HepG2 (cell line): ENCODE results near the gene HOXD4. TPM values are rescaled to one million over a fixed set of nuclear protein-coding genes. Genes with fewer than 3 reads are reported as not detected.

ENCODE experiments used
- ATAC-seq: fragments of 200-7000 bp; cut with Tn5 transposase; 3 replicates; pipeline ENCODE4 v1.9.1; 2020; ENCODE audit warnings: mild to moderate bottlenecking, moderate library complexity
- BruUV-seq: library from RNA; stranded (reverse); fragments of 400-500 nt; replicated peaks from 2 replicates; lab custom pipeline; 2021; lab: Mats Ljungman, UMichigan
- CTCF ChIA-PET: fragments of 300-600 bp; formaldehyde crosslinking; extraction: SDS; loops from one replicate; lab custom pipeline; 2021; ENCODE audit warnings: low total read pairs, inconsistent platforms, low intra/inter-chr PET ratio; lab: Yijun Ruan, JAX
- POLR2A ChIA-PET: fragments of 350-600 bp; sonication (Branson Sonifier 250); formaldehyde crosslinking; loops from one replicate; lab custom pipeline; 2020; ENCODE audit warnings: antibody characterized with exemption, inconsistent platforms; lab: Yijun Ruan, JAX
- DNase-seq: peaks from one replicate; pipeline ENCODE4 v3.0.0-alpha.2; 2015; ENCODE audit warnings: low spot score
- FAIRE-seq: peaks from 3 replicates; lab custom pipeline; 2011; peaks lifted over from hg19 to GRCh38; lab: Jason Lieb, UNC
- H2AFZ ChIP-seq: one replicate; pipeline ENCODE4 v1.6.1; 2011; ENCODE audit warnings: low read length, inconsistent platforms
- H3K27ac ChIP-seq: fragments of 300-600 bp; 3 replicates; pipeline ENCODE4 v1.8.0; 2011; ENCODE audit warnings: mixed run types, mild to moderate bottlenecking, mixed read lengths, low read length, inconsistent platforms; ENCODE audit not compliant: insufficient read depth; ENCODE audit errors: extremely low read length
- H3K27me3 ChIP-seq, 2 experiments: fragments of 200-600 bp in 1 of 2; 2 replicates in 1 of 2; 3 replicates in 1 of 2; pipeline versions ENCODE4 v1.6.0 to v1.8.0; 2011; ENCODE audit warnings: low read length in 2 of 2, mild to moderate bottlenecking in 2 of 2, moderate library complexity in 2 of 2, inconsistent platforms in 1 of 2; ENCODE audit not compliant: insufficient read depth in 2 of 2, control insufficient read depth in 1 of 2
- H3K36me3 ChIP-seq, 2 experiments: fragments of 200-600 bp in 1 of 2; replicated peaks in 1 of 2; 2 replicates in 1 of 2; 3 replicates in 1 of 2; pipeline versions ENCODE4 v1.5.1 to v1.8.0; 2011; ENCODE audit warnings: low read length in 2 of 2, inconsistent platforms in 1 of 2; ENCODE audit not compliant: insufficient read depth in 2 of 2, control insufficient read depth in 1 of 2
- H3K4me1 ChIP-seq: 2 replicates; pipeline ENCODE4 v1.5.1; 2012; ENCODE audit warnings: low read length, inconsistent platforms; ENCODE audit not compliant: insufficient read depth
- H3K4me2 ChIP-seq: 2 replicates; pipeline ENCODE4 v1.6.0; 2011; ENCODE audit warnings: low read depth, low read length, inconsistent platforms
- H3K4me3 ChIP-seq, 3 experiments: fragments of 200-600 bp in 1 of 3; sonication (generic), shearing (Covaris generic) in 1 of 3; replicated peaks in 1 of 3; 2 replicates each; pipeline ENCODE4 v1.5.1; 2011 to 2016; ENCODE audit warnings: low read length in 3 of 3, inconsistent platforms in 2 of 3, low read depth in 2 of 3, mild to moderate bottlenecking in 2 of 3, control low read depth in 1 of 3, mixed read lengths in 1 of 3; ENCODE audit not compliant: insufficient read depth in 1 of 3
- H3K79me2 ChIP-seq: one replicate; pipeline ENCODE4 v1.6.1; 2011; ENCODE audit warnings: low read length, inconsistent platforms; ENCODE audit not compliant: insufficient read depth
- H3K9ac ChIP-seq: 2 replicates; pipeline ENCODE4 v1.6.0; 2011; ENCODE audit warnings: mild to moderate bottlenecking, low read depth, low read length, inconsistent platforms; ENCODE audit not compliant: insufficient read depth
- H3K9me3 ChIP-seq: 2 replicates; pipeline ENCODE4 v1.5.1; 2012; ENCODE audit warnings: mild to moderate bottlenecking, low read length
- H4K20me1 ChIP-seq: 2 replicates; pipeline ENCODE4 v1.6.0; 2011; ENCODE audit warnings: inconsistent platforms, mild to moderate bottlenecking, low read length, moderate library complexity; ENCODE audit not compliant: insufficient read depth
- GLI4 ChIP-seq: sonication (generic); formaldehyde crosslinking; IDR thresholded peaks from 2 replicates; pipeline ENCODE4 v1.5.1; 2020; ENCODE audit warnings: missing genetic modification reagents, mild to moderate bottlenecking, moderate library complexity, borderline replicate concordance
- HNRNPLL ChIP-seq: fragments of 200-400 bp; formaldehyde crosslinking; IDR thresholded peaks from 2 replicates; pipeline ENCODE4 v1.6.1; 2017; ENCODE audit warnings: mild to moderate bottlenecking, low read depth, low read length; ENCODE audit not compliant: poor library complexity, severe bottlenecking
- KLF6 ChIP-seq: IDR thresholded peaks from 2 replicates; pipeline ENCODE4 v1.8.0; 2016; ENCODE audit warnings: missing biosample characterization, missing genetic modification reagents
- POLR2G ChIP-seq: fragments of 200-400 bp; formaldehyde crosslinking; IDR thresholded peaks from 2 replicates; pipeline ENCODE4 v1.6.1; 2018; ENCODE audit warnings: mild to moderate bottlenecking, low read depth, low read length, moderate library complexity
- SNAI1 ChIP-seq: sonication (generic); formaldehyde crosslinking; IDR thresholded peaks from 2 replicates; pipeline ENCODE4 v1.5.0; 2020; ENCODE audit warnings: mild to moderate bottlenecking, missing genetic modification reagents, borderline replicate concordance
- SP140L ChIP-seq: sonication (generic); formaldehyde crosslinking; IDR thresholded peaks from 2 replicates; pipeline ENCODE4 v1.4.0; 2020; ENCODE audit warnings: missing genetic modification reagents, borderline replicate concordance
- TBX2 ChIP-seq: sonication (generic); formaldehyde crosslinking; IDR thresholded peaks from 2 replicates; pipeline ENCODE4 v1.5.0; 2020; ENCODE audit warnings: missing genetic modification reagents, mild to moderate bottlenecking, borderline replicate concordance
- TEF ChIP-seq: sonication (generic); formaldehyde crosslinking; IDR thresholded peaks from 2 replicates; pipeline ENCODE4 v1.5.0; 2020; ENCODE audit warnings: missing genetic modification reagents
- TMF1 ChIP-seq: sonication (generic); formaldehyde crosslinking; IDR thresholded peaks from 2 replicates; pipeline ENCODE4 v1.8.1; 2022; ENCODE audit warnings: low read depth, missing genetic modification reagents
- ZNF263 ChIP-seq: sonication (generic); formaldehyde crosslinking; IDR thresholded peaks from 2 replicates; pipeline ENCODE4 v1.4.0; 2020; ENCODE audit warnings: missing genetic modification reagents
- ZNF777 ChIP-seq: sonication (generic); formaldehyde crosslinking; IDR thresholded peaks from 2 replicates; pipeline ENCODE4 v1.4.0; 2020; ENCODE audit warnings: missing genetic modification reagents
- WGBS: methylation state at CpG from one replicate; pipeline ENCODE4 v1.1.6; 2017; ENCODE audit warnings: low lambda C conversion rate; 5-methylcytosine and 5-hydroxymethylcytosine counted together
- in situ Hi-C: cut with HindIII; loops from 2 replicates; pipeline ENCODE4 v1.10.0; 2017; ENCODE audit warnings: low pct_unique_long_range_greater_than_20kb; ENCODE audit not compliant: extremely low pct_ligation_motif_present
- intact Hi-C: fragments of 100-400 bp; cut with micrococcal nuclease; formaldehyde crosslinking; loops from one replicate; pipeline ENCODE4 v1.10.0; 2022; ENCODE audit not compliant: unreplicated experiment
- polyA plus RNA-seq, 8 experiments: library from polyadenylated mRNA; depleted of rRNA in 3 of 8; stranded (reverse) in 7 of 8; unstranded in 1 of 8; fragments of >200 nt; fragmentation: Illumina TruSeq in 4 of 8; extraction: Trizol in 4 of 8; gene quantifications; 2 replicates each; pipeline versions ENCODE4 v1.2.1 to v1.2.3, GENCODE V29; 2011 to 2016; ENCODE audit warnings: low read depth in 4 of 8, missing spikeins in 1 of 8, mixed read lengths in 1 of 8; ENCODE audit not compliant: insufficient read depth in 1 of 8
- total RNA-seq, 5 experiments: library from RNA; depleted of rRNA; stranded (reverse); fragments of >200 nt; fragmentation: Illumina TruSeq; extraction: Trizol; gene quantifications; 2 replicates each; pipeline ENCODE4 v1.2.3, GENCODE V29; 2016; ENCODE audit warnings: low read depth in 1 of 5

HOXD4 gene
- total and polyA plus RNA-seq, 2 of the 13 experiments (the other 11 are each of a cell fraction or from before 2014, with no cell fraction given), result not detected

DNA sequence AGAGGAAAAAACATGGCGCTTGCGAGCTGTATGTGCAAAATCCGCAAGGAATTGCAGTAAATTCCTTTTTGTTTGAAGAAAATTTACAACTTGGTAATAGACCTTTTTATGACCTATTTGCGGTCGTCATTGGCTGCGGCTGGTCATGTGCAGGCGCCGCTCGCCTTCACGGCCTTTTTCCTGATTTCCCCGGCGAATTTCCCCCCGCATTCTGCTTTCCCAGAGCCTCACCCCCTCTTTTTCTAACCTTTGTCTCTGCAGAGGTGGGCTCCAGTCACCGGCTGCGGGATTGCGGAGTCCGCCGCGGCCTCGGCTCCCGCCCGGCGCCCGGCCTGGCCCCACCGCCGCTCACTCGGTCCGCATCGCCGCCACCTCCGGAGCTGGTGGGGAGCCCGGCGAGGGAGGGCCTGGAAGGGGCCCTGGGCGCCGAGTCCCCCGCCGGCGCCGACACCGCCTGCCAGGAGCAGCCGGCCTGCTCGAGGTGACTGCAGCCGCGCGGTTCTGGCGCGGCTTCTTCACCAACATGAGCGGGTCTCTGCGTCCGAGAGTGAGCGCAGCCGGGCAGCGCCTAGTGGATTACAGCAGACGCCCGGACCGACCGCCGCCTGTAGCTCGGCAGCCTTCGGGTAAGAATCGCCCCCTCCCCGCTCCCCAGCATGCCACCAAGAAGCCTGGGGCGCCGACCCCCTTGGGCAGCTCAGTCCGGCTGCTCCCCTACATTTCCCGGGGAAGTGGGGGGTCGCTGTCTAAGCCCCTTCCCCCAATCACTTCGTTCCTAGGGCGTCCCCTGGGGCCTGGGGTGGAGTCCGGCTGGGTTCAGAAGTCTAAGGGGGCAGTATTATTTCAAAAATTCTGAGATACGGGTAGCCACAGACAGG is 14.7 kb upstream of the HOXD4 start:
- in situ Hi-C loops (no loop called here), intact Hi-C loops (no loop called here)
- no TSS peak for BruUV-seq
- Histone ChIP-seq H3K9ac (no peak overlapping the region), H3K27ac (no peak overlapping the region), H3K36me3 (no peaks in the 10 kb centered on the region)
- FAIRE-seq (no peak), DNase-seq (no peak)
- TF ChIP-seq KLF6 (CRISPR knock-in tag), result no peak
- 0 out of 2 replicates have a peak, but pooled peaks have one; percentile 25 for TF ChIP-seq ZNF777 (CRISPR knock-in tag)
- TF ChIP-seq SNAI1 (CRISPR knock-in tag), result no peak
- peak; percentile 39 for TF ChIP-seq HNRNPLL
- no peak for TF ChIP-seq POLR2G
- no peak for TF ChIP-seq SP140L (CRISPR knock-in tag)
- TF ChIP-seq TBX2, result no peak
- TF ChIP-seq GLI4 (CRISPR knock-in tag), result no peak
- TF ChIP-seq TEF (CRISPR knock-in tag), result no peak
- TF ChIP-seq ZNF263 (CRISPR knock-in tag), result no peak
- no peak for TF ChIP-seq TMF1 (CRISPR knock-in tag)
- TF ChIP-seq, all 625 proteins: peak for 2
- H3K4me1 ChIP-seq, result peaks cover 11% of the 10 kb centered on the region
- no peak overlapping the region for H2AFZ ChIP-seq
- ChIA-PET POLR2A (no interaction called here), CTCF (no interaction called here)
- peaks cover 9 to 89% of the 10 kb centered on the region in 2 experiments; a peak in 4 of 5 replicates for H3K27me3 ChIP-seq
- 0 out of 2 replicates have a peak overlapping the region, but pooled peaks have one; percentile 4 for H3K4me2 ChIP-seq
- H3K9me3 ChIP-seq, result no peaks in the 10 kb centered on the region
- no peak overlapping the region; a peak in 1 of 6 replicates for H3K4me3 ChIP-seq
- peak; percentile 19 for ATAC-seq
- H4K20me1 ChIP-seq, result no peaks in the 10 kb centered on the region
- 34% methylated on average over 37 of the region's 71 CpGs for WGBS
- H3K79me2 ChIP-seq, result no peaks in the 10 kb centered on the region
